GM12873 (cell line): ENCODE results near the gene SLC22A17.

Experiments
- CTCF ChIP-seq: IDR thresholded peaks from 2 replicates; pipeline ENCODE4 v1.5.1; 2012; ENCODE audit warnings: low read depth, mild to moderate bottlenecking, moderate library complexity, low read length, control low read depth; ENCODE audit not compliant: insufficient read depth; ENCODE audit errors: missing control alignments

SLC22A17 gene

GRCh38 chr14:23358042-23358441 lies 5.4 kb upstream of the SLC22A17 start:
- TF ChIP-seq CTCF: no peak

- TF ChIP-seq CTCF: no peak
Measured at GRCh38 chr14:23357261-23357660, 4.6 kb upstream of the SLC22A17 start.

- no peak for TF ChIP-seq CTCF
Measured at GRCh38 chr14:23356662-23357061, 4.0 kb upstream of the SLC22A17 start.

- no peak for TF ChIP-seq CTCF
Measured at GRCh38 chr14:23355871-23356435, 3.3 kb upstream of the SLC22A17 start.

GRCh38 chr14:23354990-23355389 lies 2.3 kb upstream of the SLC22A17 start:
- TF ChIP-seq CTCF: no peak

- no peak for TF ChIP-seq CTCF
Measured at GRCh38 chr14:23353433-23353780, 720 bp upstream of the SLC22A17 start.

GRCh38 chr14:23351681-23352505 lies 794 bp downstream of the SLC22A17 start:
- TF ChIP-seq CTCF: peak; percentile 9
